ENCODE results near the gene NTRK1. TPM values are rescaled to one million over a fixed set of nuclear protein-coding genes. Genes with fewer than 3 reads are reported as not detected.
"Not testable (repeated sequence)": the region's sequence is repeated elsewhere in the genome, so short reads cannot be mapped to it uniquely, and the experiment has no call there.

The NTRK1 gene
- total RNA-seq, 1 donor from 2014 or later = 2.4 TPM

GRCh38 chr1:156920233-156921052, 59.8 kb downstream of the NTRK1 start, which contains the start of gene LRRC71:
Gene LRRC71, plus strand, starts transcription at chr1:156920632. Its CDS starts 172 bp downstream, at chr1:156920804.
- DNase-seq (ENCODE audit: missing footprints) (peak; percentile 91), ATAC-seq (peak; percentile 95)
- intact Hi-C loops (cut with DNase I) = loop anchor here (1.0 kb wide), 1 partner anchor 28 kb away; no protein-coding TSS in a partner anchor

- intact Hi-C loops (cut with DNase I) = no loop called here
- no peak for DNase-seq (ENCODE audit: missing footprints)
Measured at GRCh38 chr1:156921053-156921529, 60.4 kb downstream of the NTRK1 start.

GRCh38 chr1:156922986-156923669, 62.5 kb downstream of the NTRK1 start:
- no peak for ATAC-seq
- intact Hi-C loops (cut with DNase I) = no loop called here
- no peak for DNase-seq (ENCODE audit: missing footprints)

More at GRCh38 chr1:156921053-156921529, 60.4 kb downstream of the NTRK1 start:
- no peak for ATAC-seq

- no peak for DNase-seq (ENCODE audit: missing footprints)
- no peak for ATAC-seq
- intact Hi-C loops (cut with DNase I) = no loop called here
Measured at GRCh38 chr1:156923670-156924477, 63.2 kb downstream of the NTRK1 start.

- ATAC-seq = no peak
- no peak for DNase-seq (ENCODE audit: missing footprints)
- intact Hi-C loops (cut with DNase I) = loop anchor here (5.0 kb wide), 1 partner anchor 87 kb away; no protein-coding TSS in a partner anchor
Measured at GRCh38 chr1:156924478-156925153, 64.0 kb downstream of the NTRK1 start.

- ATAC-seq = no peak
- intact Hi-C loops (cut with DNase I) = loop anchor here (5.0 kb wide), 1 partner anchor 88 kb away; no protein-coding TSS in a partner anchor
- no peak for DNase-seq (ENCODE audit: missing footprints)
Measured at GRCh38 chr1:156925154-156926010, 64.7 kb downstream of the NTRK1 start.

GRCh38 chr1:156926175-156926574, 65.5 kb downstream of the NTRK1 start:
- ATAC-seq (no peak), DNase-seq (ENCODE audit: missing footprints) (no peak)
- intact Hi-C loops (cut with DNase I) = loop anchor here (5.0 kb wide), 1 partner anchor 89 kb away; no protein-coding TSS in a partner anchor

- intact Hi-C loops (cut with DNase I) = loop anchor here (5.0 kb wide), 1 partner anchor 89 kb away; no protein-coding TSS in a partner anchor
- ATAC-seq; DNase-seq (ENCODE audit: missing footprints): not testable (repeated sequence)
Measured at GRCh38 chr1:156926695-156927094, 66.0 kb downstream of the NTRK1 start.

GRCh38 chr1:156927215-156928042, 66.8 kb downstream of the NTRK1 start:
- ATAC-seq (peak; percentile 57), DNase-seq (ENCODE audit: missing footprints) (peak; percentile 81)
- intact Hi-C loops (cut with DNase I) = loop anchor here (5.0 kb wide), 1 partner anchor 90 kb away; no protein-coding TSS in a partner anchor

- ATAC-seq = no peak
- DNase-seq (ENCODE audit: missing footprints) = no peak
- intact Hi-C loops (cut with DNase I) = loop anchor here (5.0 kb wide), 1 partner anchor 91 kb away; no protein-coding TSS in a partner anchor
Measured at GRCh38 chr1:156928043-156928602, 67.5 kb downstream of the NTRK1 start.

GRCh38 chr1:156929596-156930238, 69.1 kb downstream of the NTRK1 start:
- no peak for DNase-seq (ENCODE audit: missing footprints)
- intact Hi-C loops (cut with DNase I) = loop anchor here (5.0 kb wide), 1 partner anchor 92 kb away; no protein-coding TSS in a partner anchor
- ATAC-seq = no peak

GRCh38 chr1:156930483-156930882, 69.8 kb downstream of the NTRK1 start:
- ATAC-seq (no peak), DNase-seq (ENCODE audit: missing footprints) (no peak)
- intact Hi-C loops (cut with DNase I) = no loop called here

All from Right ventricle myocardium inferior (tissue), 1 donor.